ENCODE results near the gene RASEF.

The RASEF gene

GRCh38 chr9:83034026-83034425, 28.9 kb downstream of the RASEF start:
- TF ChIP-seq EZH2phosphoT487 (IDR thresholded peaks at IDR 0.05; ENCODE audit: borderline replicate concordance, low read length) (no peak), CTCF (IDR thresholded peaks at IDR 0.05; ENCODE audit: low read depth, low read length, poor library complexity, severe bottlenecking) (no peak)
- Histone ChIP-seq H3K27ac (ENCODE audit: low read depth, low read length) (no peak overlapping the region), H3K9me3 (ENCODE audit: control insufficient read depth, insufficient read depth, low read length) (no peaks in the 10 kb centered on the region), H3K36me3 (ENCODE audit: control insufficient read depth, low read length) (no peaks in the 10 kb centered on the region), H3K4me3 (ENCODE audit: low read length) (no peak overlapping the region), H3K9me2 (replicated peaks; ENCODE audit: control insufficient read depth, low read length) (no peaks in the 10 kb centered on the region), H3K4me1 (ENCODE audit: control insufficient read depth, low read length) (no peaks in the 10 kb centered on the region), H4K20me1 (ENCODE audit: control insufficient read depth, insufficient read depth, low read depth, low read length) (no peaks in the 10 kb centered on the region), H3K27me3 (ENCODE audit: control insufficient read depth, low read length) (no peaks in the 10 kb centered on the region), H3K79me2 (ENCODE audit: control insufficient read depth, low read length) (no peaks in the 10 kb centered on the region), H3F3A (ENCODE audit: control insufficient read depth, insufficient read depth) (no peaks in the 10 kb centered on the region), H3K4me2 (ENCODE audit: low read length) (no peak overlapping the region)

- no peaks in the 10 kb centered on the region for H3K36me3 ChIP-seq (ENCODE audit: control insufficient read depth, low read length)
- no peaks in the 10 kb centered on the region for H3K4me1 ChIP-seq (ENCODE audit: control insufficient read depth, low read length)
- H3F3A ChIP-seq (ENCODE audit: control insufficient read depth, insufficient read depth): no peaks in the 10 kb centered on the region
- TF ChIP-seq EZH2phosphoT487 (IDR thresholded peaks at IDR 0.05; ENCODE audit: borderline replicate concordance, low read length) (no peak), CTCF (IDR thresholded peaks at IDR 0.05; ENCODE audit: low read depth, low read length, poor library complexity, severe bottlenecking) (no peak)
- H3K4me3 ChIP-seq (ENCODE audit: low read length): no peak overlapping the region
- no peaks in the 10 kb centered on the region for H3K9me2 ChIP-seq (replicated peaks; ENCODE audit: control insufficient read depth, low read length)
- no peaks in the 10 kb centered on the region for H3K27me3 ChIP-seq (ENCODE audit: control insufficient read depth, low read length)
- H4K20me1 ChIP-seq (ENCODE audit: control insufficient read depth, insufficient read depth, low read depth, low read length): no peaks in the 10 kb centered on the region
- no peak overlapping the region for H3K27ac ChIP-seq (ENCODE audit: low read depth, low read length)
- H3K9me3 ChIP-seq (ENCODE audit: control insufficient read depth, insufficient read depth, low read length): no peaks in the 10 kb centered on the region
- H3K4me2 ChIP-seq (ENCODE audit: low read length): no peak overlapping the region
- no peaks in the 10 kb centered on the region for H3K79me2 ChIP-seq (ENCODE audit: control insufficient read depth, low read length)
Measured at GRCh38 chr9:83032065-83032625, 30.8 kb downstream of the RASEF start.

- H3K36me3 ChIP-seq (ENCODE audit: control insufficient read depth, low read length): no peaks in the 10 kb centered on the region
- H3K9me3 ChIP-seq (ENCODE audit: control insufficient read depth, insufficient read depth, low read length): no peaks in the 10 kb centered on the region
- H3K4me2 ChIP-seq (ENCODE audit: low read length): no peak overlapping the region
- H3F3A ChIP-seq (ENCODE audit: control insufficient read depth, insufficient read depth): no peaks in the 10 kb centered on the region
- no peaks in the 10 kb centered on the region for H3K79me2 ChIP-seq (ENCODE audit: control insufficient read depth, low read length)
- no peaks in the 10 kb centered on the region for H3K4me1 ChIP-seq (ENCODE audit: control insufficient read depth, low read length)
- H3K27ac ChIP-seq (ENCODE audit: low read depth, low read length): no peak overlapping the region
- H3K27me3 ChIP-seq (ENCODE audit: control insufficient read depth, low read length): no peaks in the 10 kb centered on the region
- no peaks in the 10 kb centered on the region for H4K20me1 ChIP-seq (ENCODE audit: control insufficient read depth, insufficient read depth, low read depth, low read length)
- no peaks in the 10 kb centered on the region for H3K9me2 ChIP-seq (replicated peaks; ENCODE audit: control insufficient read depth, low read length)
- no peak overlapping the region for H3K4me3 ChIP-seq (ENCODE audit: low read length)
- TF ChIP-seq CTCF (IDR thresholded peaks at IDR 0.05; ENCODE audit: low read depth, low read length, poor library complexity, severe bottlenecking) (no peak), EZH2phosphoT487 (IDR thresholded peaks at IDR 0.05; ENCODE audit: borderline replicate concordance, low read length) (no peak)
Measured at GRCh38 chr9:83030391-83031107, 32.4 kb downstream of the RASEF start.

All from DOHH2 (cell line).